Parathyroid adenoma (tissue), 2 donors: ENCODE data around the gene DLX6.

Experiments
- H2AFZ ChIP-seq: fragments of 300-600 bp; sonication (generic); one replicate; pipeline ENCODE4 v1.7.0; 2017; ENCODE audit warnings: antibody characterized with exemption, mild to moderate bottlenecking
- H3K27ac ChIP-seq: fragments of 300-600 bp; sonication (generic); one replicate; pipeline ENCODE4 v1.7.0; 2017
- H3K27me3 ChIP-seq: fragments of 300-600 bp; sonication (generic); one replicate; pipeline ENCODE4 v1.7.0; 2017; ENCODE audit warnings: low read length; ENCODE audit not compliant: control insufficient read depth, insufficient read depth
- H3K36me3 ChIP-seq: fragments of 300-600 bp; sonication (generic); one replicate; pipeline ENCODE4 v1.7.0; 2017; ENCODE audit warnings: low read length; ENCODE audit not compliant: control insufficient read depth, insufficient read depth
- H3K4me1 ChIP-seq: fragments of 300-600 bp; sonication (generic); one replicate; pipeline ENCODE4 v1.7.0; 2017; ENCODE audit warnings: control low read depth
- H3K4me2 ChIP-seq: fragments of 300-600 bp; sonication (generic); one replicate; pipeline ENCODE4 v1.7.0; 2017; ENCODE audit warnings: low read length
- H3K4me3 ChIP-seq: fragments of 300-600 bp; sonication (generic); one replicate; pipeline ENCODE4 v1.7.0; 2017; ENCODE audit warnings: low read depth, low read length
- H3K79me2 ChIP-seq: fragments of 300-600 bp; sonication (generic); one replicate; pipeline ENCODE4 v1.7.0; 2017; ENCODE audit warnings: control low read depth
- H3K9ac ChIP-seq: fragments of 300-600 bp; sonication (generic); one replicate; pipeline ENCODE4 v1.7.0; 2017; ENCODE audit warnings: mild to moderate bottlenecking
- H3K9me3 ChIP-seq: fragments of 300-600 bp; sonication (generic); one replicate; pipeline ENCODE4 v1.7.0; 2017; ENCODE audit warnings: low read length; ENCODE audit not compliant: control insufficient read depth
- TF ChIP-seq, protein P1 (sequence below): fragments of 300-600 bp; sonication (generic); IDR thresholded peaks from one replicate; pipeline ENCODE4 v1.7.0; 2017; ENCODE audit warnings: antibody characterized with exemption, mild to moderate bottlenecking
- donor health status: primary hyperparathyroidism.

DLX6 gene

DNA sequence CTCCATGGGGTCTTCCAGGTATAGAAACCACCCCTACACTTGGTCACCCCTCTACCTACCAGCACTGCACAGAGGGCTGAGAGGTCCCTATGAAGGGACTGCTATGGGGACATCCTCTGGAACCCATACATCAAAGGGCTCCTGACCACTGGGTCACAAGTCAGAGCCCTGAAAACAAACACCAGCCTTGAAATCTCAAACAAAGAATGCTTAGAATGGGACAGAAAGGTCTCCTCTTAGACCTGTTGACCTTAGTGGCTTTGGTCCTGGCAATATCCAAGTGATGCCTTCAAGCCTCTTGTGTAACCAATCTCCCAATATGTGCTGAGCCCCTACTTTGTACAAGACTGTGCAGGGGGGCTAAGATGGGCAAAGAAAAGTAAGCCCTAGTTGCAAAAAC is 34.6 kb upstream of the DLX6 start:
- H3K27ac ChIP-seq: no peak overlapping the region
- no peaks in the 10 kb centered on the region for H3K79me2 ChIP-seq
- H3K4me1 ChIP-seq: no peaks in the 10 kb centered on the region
- no peaks in the 10 kb centered on the region for H3K27me3 ChIP-seq
- no peaks in the 10 kb centered on the region for H3K9me3 ChIP-seq
- H3K36me3 ChIP-seq: no peaks in the 10 kb centered on the region
- H3K4me2 ChIP-seq: no peak overlapping the region
- H3K4me3 ChIP-seq: no peak overlapping the region
- H3K9ac ChIP-seq: no peak overlapping the region
- TF ChIP-seq, protein P1, sequence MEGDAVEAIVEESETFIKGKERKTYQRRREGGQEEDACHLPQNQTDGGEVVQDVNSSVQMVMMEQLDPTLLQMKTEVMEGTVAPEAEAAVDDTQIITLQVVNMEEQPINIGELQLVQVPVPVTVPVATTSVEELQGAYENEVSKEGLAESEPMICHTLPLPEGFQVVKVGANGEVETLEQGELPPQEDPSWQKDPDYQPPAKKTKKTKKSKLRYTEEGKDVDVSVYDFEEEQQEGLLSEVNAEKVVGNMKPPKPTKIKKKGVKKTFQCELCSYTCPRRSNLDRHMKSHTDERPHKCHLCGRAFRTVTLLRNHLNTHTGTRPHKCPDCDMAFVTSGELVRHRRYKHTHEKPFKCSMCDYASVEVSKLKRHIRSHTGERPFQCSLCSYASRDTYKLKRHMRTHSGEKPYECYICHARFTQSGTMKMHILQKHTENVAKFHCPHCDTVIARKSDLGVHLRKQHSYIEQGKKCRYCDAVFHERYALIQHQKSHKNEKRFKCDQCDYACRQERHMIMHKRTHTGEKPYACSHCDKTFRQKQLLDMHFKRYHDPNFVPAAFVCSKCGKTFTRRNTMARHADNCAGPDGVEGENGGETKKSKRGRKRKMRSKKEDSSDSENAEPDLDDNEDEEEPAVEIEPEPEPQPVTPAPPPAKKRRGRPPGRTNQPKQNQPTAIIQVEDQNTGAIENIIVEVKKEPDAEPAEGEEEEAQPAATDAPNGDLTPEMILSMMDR: no peak
- no peak overlapping the region for H2AFZ ChIP-seq

DNA sequence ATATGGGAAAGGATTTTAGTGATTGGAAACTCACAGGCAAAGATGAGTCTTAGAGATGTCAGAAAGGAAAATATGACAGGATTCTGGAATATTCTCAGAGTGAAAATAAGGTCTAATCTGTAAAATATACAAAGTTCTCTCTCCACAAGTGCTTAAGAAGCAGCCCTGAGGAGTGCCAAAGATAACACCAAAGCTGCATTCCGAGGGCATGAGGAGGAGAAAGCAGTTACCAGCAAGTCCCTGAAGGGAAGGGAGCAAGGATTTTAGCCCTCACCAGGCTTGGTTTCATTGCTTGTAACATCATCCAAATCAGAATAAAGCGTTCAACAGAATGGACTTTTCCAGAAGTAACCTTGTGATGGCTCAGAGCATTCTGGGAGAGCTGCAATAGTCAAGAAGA is 31.4 kb upstream of the DLX6 start:
- H3K4me2 ChIP-seq: no peak overlapping the region
- H2AFZ ChIP-seq: no peak overlapping the region
- no peaks in the 10 kb centered on the region for H3K79me2 ChIP-seq
- TF ChIP-seq, protein P1: no peak
- no peaks in the 10 kb centered on the region for H3K36me3 ChIP-seq
- H3K27ac ChIP-seq: no peak overlapping the region
- H3K27me3 ChIP-seq: no peaks in the 10 kb centered on the region
- no peaks in the 10 kb centered on the region for H3K9me3 ChIP-seq
- H3K9ac ChIP-seq: no peak overlapping the region
- no peaks in the 10 kb centered on the region for H3K4me1 ChIP-seq
- no peak overlapping the region for H3K4me3 ChIP-seq

DNA sequence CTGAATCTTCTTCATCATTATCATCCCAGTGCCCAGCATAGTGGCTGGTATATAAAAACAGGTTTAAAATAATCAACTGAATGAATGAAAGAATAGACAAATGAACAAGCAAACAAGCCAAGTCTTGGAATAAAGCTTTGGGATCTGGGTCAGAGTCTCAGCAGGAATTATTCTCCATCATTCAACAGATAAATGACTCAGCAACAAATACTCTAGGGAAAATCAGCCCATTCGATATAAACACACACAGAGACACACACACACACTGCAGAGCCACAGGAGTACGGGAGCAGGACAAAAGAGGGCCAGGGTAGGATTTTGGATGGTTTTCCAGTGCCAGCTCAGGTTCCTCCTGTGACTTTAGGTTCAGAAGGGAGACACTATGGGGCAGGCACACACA is 29.2 kb upstream of the DLX6 start:
- Histone ChIP-seq H3K9me3 (no peaks in the 10 kb centered on the region), H3K27ac (no peak overlapping the region), H3K4me2 (no peak overlapping the region), H2AFZ (no peak overlapping the region), H3K36me3 (no peaks in the 10 kb centered on the region), H3K4me1 (no peaks in the 10 kb centered on the region), H3K4me3 (no peak overlapping the region), H3K79me2 (no peaks in the 10 kb centered on the region), H3K27me3 (no peaks in the 10 kb centered on the region), H3K9ac (no peak overlapping the region)
- TF ChIP-seq, protein P1: no peak

DNA sequence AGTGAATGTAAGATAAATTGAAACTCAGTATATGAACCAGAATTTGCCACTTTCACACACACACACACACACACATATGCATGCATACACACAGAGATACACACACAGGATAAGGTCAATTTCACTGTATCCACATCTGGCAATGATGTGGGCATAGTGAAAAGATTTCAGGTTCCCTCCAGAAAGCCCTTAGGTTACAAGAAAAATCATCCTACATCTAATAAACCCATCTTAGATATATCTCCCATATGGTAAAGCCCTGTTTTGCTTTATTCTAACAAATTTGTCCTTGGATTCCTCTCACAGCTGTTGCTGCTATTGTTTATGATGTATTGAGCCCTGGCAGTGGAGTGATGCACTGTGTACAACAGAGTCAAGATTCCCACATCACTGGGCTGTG is 27.9 kb upstream of the DLX6 start:
- H3K4me2 ChIP-seq: no peak overlapping the region
- no peaks in the 10 kb centered on the region for H3K9me3 ChIP-seq
- H3K79me2 ChIP-seq: no peaks in the 10 kb centered on the region
- H3K9ac ChIP-seq: no peak overlapping the region
- no peak overlapping the region for H3K4me3 ChIP-seq
- H3K27me3 ChIP-seq: no peaks in the 10 kb centered on the region
- no peaks in the 10 kb centered on the region for H3K4me1 ChIP-seq
- TF ChIP-seq, protein P1: no peak
- no peaks in the 10 kb centered on the region for H3K36me3 ChIP-seq
- H3K27ac ChIP-seq: no peak overlapping the region
- H2AFZ ChIP-seq: no peak overlapping the region

DNA sequence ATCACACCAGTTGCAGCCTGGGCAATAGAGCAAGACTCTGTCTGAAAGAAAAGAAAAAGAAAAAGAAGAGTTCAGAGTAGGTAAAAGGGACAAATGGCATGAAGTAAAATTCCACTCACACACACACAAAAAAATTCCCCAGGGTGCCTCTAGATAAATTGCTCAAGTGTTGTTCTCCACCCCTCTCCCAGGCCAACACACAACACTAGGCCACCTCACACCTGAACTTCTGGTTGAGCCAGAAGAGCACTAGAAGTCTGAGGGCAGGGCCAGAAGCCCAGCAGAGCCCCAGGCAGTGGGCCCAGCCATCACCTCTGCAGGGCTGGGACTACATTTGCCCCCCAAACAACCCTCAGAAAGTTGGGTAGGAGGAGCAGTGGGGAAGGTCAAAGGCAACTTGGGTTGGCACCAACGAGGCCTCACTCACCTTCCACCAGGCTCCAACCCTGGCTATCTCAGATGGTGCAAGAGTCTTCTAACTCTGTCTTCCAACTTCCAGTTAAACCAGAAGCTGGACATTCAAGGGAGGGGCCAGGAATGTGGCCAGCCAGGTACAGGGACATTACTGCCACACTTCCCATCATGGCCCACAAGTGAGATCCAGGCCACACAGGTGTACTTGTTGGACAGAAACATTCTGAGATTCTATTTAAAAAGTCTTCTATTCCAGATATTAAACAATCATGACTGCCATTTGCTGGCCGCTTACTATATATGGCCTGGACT is 25.6 kb upstream of the DLX6 start:
- Histone ChIP-seq H3K4me3 (no peak overlapping the region), H3K9me3 (no peaks in the 10 kb centered on the region), H3K9ac (no peak overlapping the region), H3K79me2 (no peaks in the 10 kb centered on the region), H3K27me3 (no peaks in the 10 kb centered on the region), H3K4me1 (no peaks in the 10 kb centered on the region), H2AFZ (no peak overlapping the region), H3K36me3 (no peaks in the 10 kb centered on the region), H3K4me2 (no peak overlapping the region), H3K27ac (no peak overlapping the region)
- TF ChIP-seq, protein P1: no peak
